IMR-90 (cell line): ENCODE measurements around the gene ZNF653. TPM values are rescaled to one million over a fixed set of nuclear protein-coding genes. Genes with fewer than 3 reads are reported as not detected.
A peak's percentile ranks its signal among the peaks of the same experiment; 100 is the strongest.

Experiments
- ATAC-seq: fragments of 200-7000 bp; cut with Tn5 transposase; 2 replicates; pipeline ENCODE4 v1.9.1; 2020; ENCODE audit warnings: low read depth, mild to moderate bottlenecking, moderate library complexity
- BruUV-seq: library from RNA; stranded (reverse); fragments of 400-500 nt; replicated peaks from 2 replicates; lab custom pipeline; 2021; lab: Mats Ljungman, UMichigan
- CTCF ChIA-PET: fragments of 300-600 bp; formaldehyde crosslinking; extraction: SDS; loops from one replicate; lab custom pipeline; 2021; ENCODE audit warnings: antibody characterized with exemption; lab: Yijun Ruan, JAX
- POLR2A ChIA-PET: fragments of 300-600 bp; sonication (Branson Sonifier 250); formaldehyde crosslinking; loops from one replicate; lab custom pipeline; 2022; ENCODE audit warnings: antibody characterized with exemption; ENCODE audit not compliant: unreplicated experiment; lab: Charles Lee
- DNase-seq: peaks from one replicate; pipeline ENCODE4 v3.0.0; 2013
- H2AFZ ChIP-seq: replicated peaks from 2 replicates; pipeline ENCODE3; 2013; ENCODE audit warnings: low read length, mild to moderate bottlenecking; ENCODE audit not compliant: poor library complexity
- H2AK5ac ChIP-seq: 2 replicates; pipeline ENCODE4 v1.6.1; 2013; ENCODE audit warnings: low read depth, low read length, inconsistent platforms
- H2AK9ac ChIP-seq: replicated peaks from 2 replicates; pipeline ENCODE3; 2013; ENCODE audit warnings: mild to moderate bottlenecking, low read depth, low read length, moderate library complexity; ENCODE audit not compliant: poor library complexity
- H2BK120ac ChIP-seq: 2 replicates; pipeline ENCODE4 v1.6.1; 2013; ENCODE audit warnings: low read depth, low read length, inconsistent platforms
- H2BK15ac ChIP-seq: 3 replicates; pipeline ENCODE4 v1.6.1; 2013; ENCODE audit warnings: low read depth, low read length, inconsistent platforms
- H2BK20ac ChIP-seq: 2 replicates; pipeline ENCODE4 v1.6.1; 2013; ENCODE audit warnings: low read depth, mild to moderate bottlenecking, inconsistent platforms, low read length, moderate library complexity
- H2BK5ac ChIP-seq: 2 replicates; pipeline ENCODE4 v1.6.1; 2013; ENCODE audit warnings: mild to moderate bottlenecking, low read depth, low read length, inconsistent platforms; ENCODE audit not compliant: poor library complexity, severe bottlenecking
- H3K14ac ChIP-seq: replicated peaks from 2 replicates; pipeline ENCODE4 v1.6.1; 2013; ENCODE audit warnings: low read depth, low read length, inconsistent platforms
- H3K18ac ChIP-seq: 2 replicates; pipeline ENCODE4 v1.6.1; 2013; ENCODE audit warnings: low read depth, low read length, control low read depth
- H3K23ac ChIP-seq: 2 replicates; pipeline ENCODE4 v1.6.1; 2013; ENCODE audit warnings: low read depth, low read length, inconsistent platforms
- H3K27ac ChIP-seq: 2 replicates; pipeline ENCODE4 v1.5.1; 2013; ENCODE audit warnings: mild to moderate bottlenecking, control low read depth, low read length; ENCODE audit not compliant: insufficient read depth
- H3K27me3 ChIP-seq: 2 replicates; pipeline ENCODE4 v1.6.1; 2013; ENCODE audit warnings: low read length; ENCODE audit not compliant: control insufficient read depth, insufficient read depth
- H3K36me3 ChIP-seq: 2 replicates; pipeline ENCODE4 v1.6.1; 2013; ENCODE audit warnings: low read length, mixed read lengths; ENCODE audit not compliant: control insufficient read depth, insufficient read depth
- H3K4ac ChIP-seq: 2 replicates; pipeline ENCODE4 v1.6.1; 2013; ENCODE audit warnings: low read depth, low read length, inconsistent platforms
- H3K4me1 ChIP-seq: 2 replicates; pipeline ENCODE4 v1.6.1; 2013; ENCODE audit warnings: low read length, mixed read lengths; ENCODE audit not compliant: control insufficient read depth, insufficient read depth
- H3K4me2 ChIP-seq: 2 replicates; pipeline ENCODE4 v1.6.1; 2013; ENCODE audit warnings: low read depth, mild to moderate bottlenecking, control low read depth, low read length, moderate library complexity
- H3K4me3 ChIP-seq: 2 replicates; pipeline ENCODE4 v1.5.1; 2013; ENCODE audit warnings: low read depth, mild to moderate bottlenecking, control low read depth, low read length, moderate library complexity; ENCODE audit not compliant: insufficient read depth
- H3K56ac ChIP-seq: 2 replicates; pipeline ENCODE4 v1.6.1; 2013; ENCODE audit warnings: low read length, inconsistent platforms; ENCODE audit not compliant: insufficient read depth; ENCODE audit errors: extremely low read depth
- H3K79me1 ChIP-seq, 2 experiments: 2 replicates each; pipeline ENCODE4 v1.6.1; 2013; ENCODE audit warnings: low read length in 2 of 2, inconsistent platforms in 1 of 2, low read depth in 1 of 2
- H3K9ac ChIP-seq: 2 replicates; pipeline ENCODE4 v1.6.1; 2013; ENCODE audit warnings: low read depth, low read length, control low read depth
- H3K9me1 ChIP-seq: 2 replicates; pipeline ENCODE4 v1.6.1; 2013; ENCODE audit warnings: low read length, inconsistent platforms; ENCODE audit not compliant: insufficient read depth
- H3K9me3 ChIP-seq: 2 replicates; pipeline ENCODE4 v1.6.1; 2013; ENCODE audit warnings: low read length; ENCODE audit not compliant: control insufficient read depth, insufficient read depth
- H4K20me1 ChIP-seq: 2 replicates; pipeline ENCODE4 v1.6.1; 2013; ENCODE audit warnings: low read length, inconsistent platforms; ENCODE audit not compliant: insufficient read depth
- H4K5ac ChIP-seq: 2 replicates; pipeline ENCODE4 v1.6.1; 2013; ENCODE audit warnings: mild to moderate bottlenecking, low read depth, low read length, control low read depth
- H4K8ac ChIP-seq, 2 experiments: 2 replicates each; pipeline ENCODE4 v1.6.1; 2013; ENCODE audit warnings: low read depth in 2 of 2, low read length in 2 of 2, control low read depth in 1 of 2, inconsistent platforms in 1 of 2
- H4K91ac ChIP-seq: 2 replicates; pipeline ENCODE4 v1.6.1; 2013; ENCODE audit warnings: low read depth, low read length, inconsistent platforms; ENCODE audit not compliant: insufficient read depth
- BHLHE40 ChIP-seq: fragments of 150-350 bp; IDR thresholded peaks from 2 replicates; pipeline ENCODE4 v1.6.1; 2016; ENCODE audit warnings: mild to moderate bottlenecking, low read depth, low read length
- CEBPB ChIP-seq: IDR thresholded peaks from 2 replicates; pipeline ENCODE4 v1.6.1; 2012; ENCODE audit warnings: low read depth, low read length, improper control_type of control experiment
- CHD1 ChIP-seq: IDR thresholded peaks from 2 replicates; pipeline ENCODE4 v1.6.1; 2012; ENCODE audit warnings: low read depth, low read length, improper control_type of control experiment
- CTCF ChIP-seq: conservative IDR thresholded peaks from 2 replicates; pipeline ENCODE4 v1.5.1; 2012; ENCODE audit warnings: mild to moderate bottlenecking, low read depth, low read length, improper control_type of control experiment
- ELK1 ChIP-seq: fragments of 150-350 bp; IDR thresholded peaks from 2 replicates; pipeline ENCODE4 v1.6.1; 2016; ENCODE audit warnings: low read depth, mild to moderate bottlenecking, low read length, moderate library complexity, borderline replicate concordance
- FOS ChIP-seq: fragments of 150-350 bp; IDR thresholded peaks from 2 replicates; pipeline ENCODE4 v1.6.1; 2016; ENCODE audit warnings: low read depth, low read length
- MAZ ChIP-seq: IDR thresholded peaks from 2 replicates; pipeline ENCODE4 v1.6.1; 2012; ENCODE audit warnings: low read depth, mild to moderate bottlenecking, low read length, improper control_type of control experiment, moderate library complexity, borderline replicate concordance
- RAD21 ChIP-seq: IDR thresholded peaks from 2 replicates; pipeline ENCODE4 v1.6.1; 2012; ENCODE audit warnings: low read length, improper control_type of control experiment
- RFX5 ChIP-seq: IDR thresholded peaks from 2 replicates; pipeline ENCODE4 v1.8.0; 2012; ENCODE audit warnings: low read depth, mild to moderate bottlenecking, low read length, moderate library complexity
- whole genome bisulfite sequencing, 2 experiments: methylation state at CpG; one replicate each; pipeline versions ENCODE4 v1.1.5 to v1.1.7; 2013; ENCODE audit warnings: missing lambda C conversion rate in 2 of 2; ENCODE audit not compliant: insufficient read length in 1 of 2; ENCODE audit errors: extremely low coverage in 2 of 2; 5-methylcytosine and 5-hydroxymethylcytosine counted together
- dilution Hi-C: fragments of 300-500 bp; cut with HindIII; formaldehyde crosslinking; loops from one replicate; pipeline ENCODE4 v1.14.3; 2018; ENCODE audit warnings: low sequenced_read_pairs; ENCODE audit not compliant: unreplicated experiment
- in situ Hi-C: fragments of 300-500 bp; cut with MboI; formaldehyde crosslinking; loops from 3 replicates; pipeline ENCODE4 v1.14.3; 2019; ENCODE audit warnings: low sequenced_read_pairs, inconsistent platforms, mixed read lengths
- intact Hi-C: fragments of 100-400 bp; cut with micrococcal nuclease; formaldehyde crosslinking; loops from 2 replicates; pipeline ENCODE4 v1.10.0; 2022
- polyA plus RNA-seq, 3 experiments: library from polyadenylated mRNA; depleted of rRNA; stranded (reverse); fragments of >200 nt; gene quantifications; 2 replicates each; pipeline ENCODE4 v1.2.3, GENCODE V29; 2012; ENCODE audit warnings: low replicate concordance in 1 of 3
- total RNA-seq: library from RNA; depleted of rRNA; stranded (reverse); fragments of >200 nt; gene quantifications from 2 replicates; pipeline ENCODE4 v1.2.3, GENCODE V29; 2012
- TF ChIP-seq, protein P1 (sequence below): fragments of 150-350 bp; IDR thresholded peaks from 2 replicates; pipeline ENCODE4 v1.6.1; 2017; ENCODE audit warnings: mild to moderate bottlenecking, antibody characterized with exemption, low read length, low read depth

Gene ZNF653
- total and polyA plus RNA-seq, 2 of the 4 experiments (the other 2 are of a cell fraction) = 3.9 to 9.0 TPM

- TF ChIP-seq ELK1 (no peak), CEBPB (peak; percentile 88)
These were observed 23.1 kb upstream of the ZNF653 start, which contains the start of gene ECSIT (continued) for GRCh38 chr19:11528551-11529341.

GRCh38 chr19:11519138-11519537 is 13.5 kb upstream of the ZNF653 start:
- ATAC-seq (no peak), DNase-seq (no peak)
- in situ Hi-C loops = no loop called here
- Histone ChIP-seq H3K4me1 (no peaks in the 10 kb centered on the region), H3K4ac (no peak overlapping the region), H2BK120ac (no peak overlapping the region), H4K5ac (no peak overlapping the region), H2BK20ac (no peak overlapping the region), H2BK5ac (no peak overlapping the region), H3K27me3 (no peaks in the 10 kb centered on the region), H3K27ac (no peak overlapping the region), H4K91ac (no peak overlapping the region), H3K4me3 (no peak overlapping the region), H2AK5ac (no peak overlapping the region), H3K36me3 (peaks cover 15% of the 10 kb centered on the region), H3K79me1 (peaks cover 0 to 12% of the 10 kb centered on the region in 2 experiments; a peak in 2 of 4 replicates), H3K56ac (no peak overlapping the region), H3K23ac (no peak overlapping the region), H4K8ac (no peak overlapping the region), H3K14ac (no peak overlapping the region), H4K20me1 (no peaks in the 10 kb centered on the region), H3K9me1 (no peaks in the 10 kb centered on the region), H3K9me3 (no peaks in the 10 kb centered on the region), H2AFZ (peak overlapping the region; percentile 23), H2BK15ac (no peak overlapping the region), H2AK9ac (no peak overlapping the region), H3K18ac (no peak overlapping the region), H3K4me2 (no peak overlapping the region), H3K9ac (no peak overlapping the region)
- POLR2A ChIA-PET = no interaction called here
- CTCF ChIA-PET = no interaction called here
- intact Hi-C loops = no loop called here
- BruUV-seq = no TSS peak
- dilution Hi-C loops = no loop called here
- 88% methylated on average over 8 of the region's 9 CpGs; no CpG with 5 or more reads in 1 of the 2 experiments for WGBS, 2 experiments
- no peak for TF ChIP-seq RFX5
- no peak for TF ChIP-seq BHLHE40
- no peak for TF ChIP-seq MAZ
- no peak for TF ChIP-seq CHD1
- no peak for TF ChIP-seq CTCF
- no peak for TF ChIP-seq RAD21
- no peak for TF ChIP-seq CEBPB
- TF ChIP-seq FOS = no peak
- TF ChIP-seq ELK1 = no peak
- TF ChIP-seq, protein P1, sequence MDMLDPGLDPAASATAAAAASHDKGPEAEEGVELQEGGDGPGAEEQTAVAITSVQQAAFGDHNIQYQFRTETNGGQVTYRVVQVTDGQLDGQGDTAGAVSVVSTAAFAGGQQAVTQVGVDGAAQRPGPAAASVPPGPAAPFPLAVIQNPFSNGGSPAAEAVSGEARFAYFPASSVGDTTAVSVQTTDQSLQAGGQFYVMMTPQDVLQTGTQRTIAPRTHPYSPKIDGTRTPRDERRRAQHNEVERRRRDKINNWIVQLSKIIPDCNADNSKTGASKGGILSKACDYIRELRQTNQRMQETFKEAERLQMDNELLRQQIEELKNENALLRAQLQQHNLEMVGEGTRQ = no peak
